Measurements from ENCODE around the gene MAP2K3. TPM values are rescaled to one million over a fixed set of nuclear protein-coding genes. Genes with fewer than 3 reads are reported as not detected.

MAP2K3 gene
- total RNA-seq, 1 experiment from 2014 or later: 27.5 TPM

DNA sequence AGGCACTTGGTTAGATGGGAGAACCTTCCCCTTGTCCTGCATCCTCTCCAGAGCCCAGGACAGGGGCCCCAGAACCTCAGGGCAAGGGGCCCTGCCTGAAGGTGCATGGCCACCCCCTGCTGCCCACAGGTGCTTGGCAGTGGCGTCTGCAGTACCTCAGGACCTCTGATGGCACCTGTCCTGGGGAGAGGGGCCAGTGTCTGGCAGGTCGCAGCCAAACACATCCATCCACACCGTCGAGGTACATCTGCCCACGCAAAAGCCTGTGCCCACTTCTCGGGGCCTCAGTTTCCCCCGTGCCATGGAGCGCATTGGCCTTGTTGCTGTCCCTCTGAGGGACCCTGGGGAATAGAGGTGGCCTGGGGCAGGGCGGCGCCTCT lies 9.3 kb downstream of the MAP2K3 start:
- no peaks in the 10 kb centered on the region for H3K27me3 ChIP-seq (ENCODE audit: control insufficient read depth, insufficient read depth, low read length)
- H3K4me3 ChIP-seq (ENCODE audit: insufficient read depth, low read depth, low read length): no peak overlapping the region
- DNase-seq: peak; percentile 45
- no peaks in the 10 kb centered on the region for H3K36me3 ChIP-seq (replicated peaks; ENCODE audit: control insufficient read depth, insufficient read depth, low read length)

GRCh38 chr17:21294321-21295035 lies 10.0 kb downstream of the MAP2K3 start:
- Histone ChIP-seq H3K4me3 (ENCODE audit: insufficient read depth, low read depth, low read length) (no peak overlapping the region), H3K27me3 (ENCODE audit: control insufficient read depth, insufficient read depth, low read length) (no peaks in the 10 kb centered on the region), H3K36me3 (replicated peaks; ENCODE audit: control insufficient read depth, insufficient read depth, low read length) (no peaks in the 10 kb centered on the region)
- peak; percentile 32 for DNase-seq

DNA sequence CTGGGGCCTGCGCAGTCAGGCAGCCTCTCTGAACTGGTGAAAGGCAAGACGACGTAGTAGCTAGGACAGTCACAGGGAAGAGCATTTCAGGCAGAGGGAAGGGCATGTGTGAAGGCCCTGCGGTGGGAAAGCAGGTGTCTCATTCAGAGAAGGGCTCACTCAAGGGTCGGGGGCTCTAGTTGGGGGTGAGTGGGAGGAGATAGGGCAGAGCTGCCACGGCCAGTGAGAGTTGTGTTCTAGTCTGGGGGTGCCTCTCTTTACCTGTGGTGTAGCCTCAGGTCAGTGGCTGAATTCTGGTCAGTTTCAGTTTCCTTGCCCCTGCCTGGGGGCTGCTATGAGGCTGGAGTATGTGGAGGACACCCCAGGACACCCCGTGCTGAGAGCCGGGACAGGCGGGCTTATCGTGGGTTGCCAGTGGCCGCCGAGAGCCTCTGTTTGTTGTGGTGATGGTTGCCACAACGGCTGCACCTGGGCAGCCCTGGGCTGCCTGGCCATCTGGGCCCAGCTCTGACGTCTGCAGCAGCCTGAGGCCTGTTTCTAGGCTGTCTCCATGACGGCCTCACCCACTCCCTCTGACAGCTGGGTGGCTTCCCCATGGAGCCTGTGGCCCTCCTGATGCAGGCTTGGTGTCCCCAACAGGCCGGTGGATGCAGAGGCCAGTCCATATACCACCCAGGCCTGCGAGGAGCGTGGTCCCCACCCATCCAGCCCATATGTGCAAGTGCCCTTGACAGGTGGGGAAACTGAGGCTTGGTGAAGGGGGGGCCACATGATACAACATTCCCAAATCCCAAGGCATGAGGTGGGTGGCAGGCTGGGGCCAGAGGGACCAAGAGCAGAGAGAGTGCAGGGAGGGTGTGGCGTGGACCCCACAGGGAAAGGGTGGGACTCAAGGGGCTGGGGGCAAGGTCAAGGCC lies 10.8 kb downstream of the MAP2K3 start:
- Histone ChIP-seq H3K27me3 (ENCODE audit: control insufficient read depth, insufficient read depth, low read length) (no peaks in the 10 kb centered on the region), H3K36me3 (replicated peaks; ENCODE audit: control insufficient read depth, insufficient read depth, low read length) (peaks cover 2% of the 10 kb centered on the region), H3K4me3 (ENCODE audit: insufficient read depth, low read depth, low read length) (no peak overlapping the region)
- DNase-seq: peak; percentile 57

DNA sequence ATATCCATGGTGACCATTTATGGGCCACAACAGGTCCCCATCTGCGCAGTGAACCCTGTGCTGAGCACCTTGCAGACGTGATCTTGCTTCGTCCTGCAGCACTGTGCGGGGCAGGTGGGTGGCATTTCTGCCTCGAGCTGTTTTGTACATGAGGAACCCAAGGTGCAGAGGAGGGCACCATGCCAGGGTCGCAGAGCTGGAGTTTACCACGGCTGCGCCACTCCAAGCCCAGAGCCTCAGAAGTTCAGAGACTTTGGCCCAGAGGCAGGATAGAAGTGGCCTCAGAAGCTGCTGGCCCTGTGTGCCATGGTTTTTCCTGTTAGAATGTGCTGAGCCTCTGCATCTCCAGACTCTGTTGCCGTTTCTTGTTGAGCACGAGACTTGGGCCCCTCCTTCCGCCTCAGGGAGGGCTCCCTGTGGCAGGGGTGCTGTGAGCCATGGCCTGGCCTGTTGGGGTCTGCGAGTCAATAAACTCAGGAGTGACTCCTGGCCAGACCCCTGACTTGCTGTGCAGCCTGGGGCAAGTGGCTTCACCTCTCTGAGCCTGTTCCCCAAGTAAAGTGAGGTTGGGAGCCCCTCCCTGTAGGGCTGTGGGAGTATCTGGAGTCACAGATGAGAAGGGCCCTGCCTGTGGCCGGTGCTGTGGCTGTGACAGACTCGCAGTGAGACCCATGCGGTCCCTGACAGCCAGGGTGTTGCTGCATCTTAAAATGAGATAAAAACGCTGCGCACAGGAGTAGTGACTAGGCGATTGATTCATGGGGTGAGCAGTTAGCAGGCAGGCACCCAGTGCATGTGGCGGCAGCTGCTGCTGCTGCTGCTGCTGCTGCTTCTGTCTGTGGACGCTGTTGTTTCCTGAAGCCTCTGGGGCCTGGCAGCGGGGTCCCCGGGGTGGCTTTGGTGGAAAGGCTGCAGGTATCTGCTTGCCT lies 11.8 kb downstream of the MAP2K3 start:
- H3K4me3 ChIP-seq (ENCODE audit: insufficient read depth, low read depth, low read length): no peak overlapping the region
- peak; percentile 56 for DNase-seq
- H3K27me3 ChIP-seq (ENCODE audit: control insufficient read depth, insufficient read depth, low read length): no peaks in the 10 kb centered on the region
- H3K36me3 ChIP-seq (replicated peaks; ENCODE audit: control insufficient read depth, insufficient read depth, low read length): peaks cover 2% of the 10 kb centered on the region

DNA sequence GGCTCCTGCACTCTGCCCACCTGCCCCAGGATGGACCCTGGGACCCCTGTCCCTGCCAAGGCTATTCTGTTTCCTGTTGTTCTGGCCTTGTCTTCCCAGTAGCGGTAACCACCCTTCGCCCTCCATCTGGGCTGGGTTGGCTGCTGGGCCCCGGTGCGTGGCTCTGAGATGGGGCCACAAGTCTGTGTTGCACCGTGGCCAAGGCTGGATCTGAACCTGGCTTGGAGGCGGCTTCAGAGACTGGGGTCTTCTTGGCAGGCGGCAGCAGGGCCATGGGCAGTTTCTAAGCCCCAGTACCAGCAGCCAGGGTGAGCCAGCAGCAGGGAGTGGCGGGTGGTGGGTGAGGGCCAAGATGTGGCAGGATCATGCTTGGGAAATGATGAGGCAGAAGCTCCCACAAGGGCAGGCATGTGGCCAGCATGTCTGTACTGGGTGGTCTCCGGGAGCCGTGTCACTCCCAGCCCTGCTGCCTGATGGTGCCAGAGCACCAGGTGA lies 12.6 kb downstream of the MAP2K3 start:
- no peak for DNase-seq
- Histone ChIP-seq H3K27me3 (ENCODE audit: control insufficient read depth, insufficient read depth, low read length) (no peaks in the 10 kb centered on the region), H3K36me3 (replicated peaks; ENCODE audit: control insufficient read depth, insufficient read depth, low read length) (peaks cover 2% of the 10 kb centered on the region), H3K4me3 (ENCODE audit: insufficient read depth, low read depth, low read length) (no peak overlapping the region)

DNA sequence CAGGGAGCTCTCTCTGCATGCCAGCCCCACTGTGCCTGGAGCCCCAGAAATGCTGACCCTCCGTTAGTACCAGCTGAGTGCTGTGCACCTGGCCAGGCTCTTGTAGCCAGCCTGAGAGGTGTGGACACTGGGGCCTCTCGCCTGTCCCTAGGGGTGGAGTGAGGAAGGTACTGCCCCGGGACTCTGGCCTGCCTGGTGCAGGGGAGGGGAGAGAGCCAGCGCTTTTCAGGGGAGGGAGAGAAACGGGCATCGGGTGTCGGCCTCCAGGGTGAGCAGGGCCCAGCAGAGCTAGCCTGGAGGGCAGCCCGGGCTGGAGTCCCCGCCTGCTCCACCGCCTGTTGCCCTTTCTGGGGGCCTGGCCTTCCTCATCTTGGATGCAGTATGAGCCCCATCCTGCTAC lies 13.1 kb downstream of the MAP2K3 start:
- peak; percentile 76 for DNase-seq
- Histone ChIP-seq H3K27me3 (ENCODE audit: control insufficient read depth, insufficient read depth, low read length) (no peaks in the 10 kb centered on the region), H3K4me3 (ENCODE audit: insufficient read depth, low read depth, low read length) (no peak overlapping the region), H3K36me3 (replicated peaks; ENCODE audit: control insufficient read depth, insufficient read depth, low read length) (peaks cover 2% of the 10 kb centered on the region)

- H3K4me3 ChIP-seq (ENCODE audit: insufficient read depth, low read depth, low read length): no peak overlapping the region
- H3K27me3 ChIP-seq (ENCODE audit: control insufficient read depth, insufficient read depth, low read length): no peaks in the 10 kb centered on the region
- DNase-seq: peak; percentile 49
- H3K36me3 ChIP-seq (replicated peaks; ENCODE audit: control insufficient read depth, insufficient read depth, low read length): peaks cover 2% of the 10 kb centered on the region
Measured at GRCh38 chr17:21298056-21298982, 13.8 kb downstream of the MAP2K3 start.

DNA sequence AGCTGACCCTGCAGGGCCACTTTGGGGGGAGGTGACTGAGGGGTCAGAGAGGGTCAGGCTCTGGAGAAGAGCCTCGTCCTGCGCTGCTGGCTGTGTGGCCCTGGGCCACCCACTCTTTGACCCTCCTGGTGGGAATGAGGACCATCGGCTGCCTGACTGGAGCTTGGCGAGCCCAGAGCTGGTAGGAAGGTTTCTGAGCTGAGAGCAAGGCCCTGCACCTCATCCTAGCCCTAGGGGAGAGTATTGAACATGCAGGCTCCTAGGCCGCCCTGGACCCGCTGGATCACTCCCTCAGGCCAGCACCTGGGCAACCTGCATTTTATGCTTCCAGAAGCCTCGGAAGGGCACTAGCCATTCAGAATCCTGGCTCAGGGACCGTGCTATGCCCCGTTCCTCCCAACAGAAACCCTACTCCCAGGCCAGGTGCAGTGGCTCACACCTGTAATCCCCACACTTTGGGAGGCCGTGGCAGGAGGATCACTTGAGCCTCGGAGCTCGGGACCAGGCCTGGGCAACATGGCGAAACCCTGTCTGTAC lies 14.5 kb downstream of the MAP2K3 start:
- DNase-seq: no peak
- no peak overlapping the region for H3K4me3 ChIP-seq (ENCODE audit: insufficient read depth, low read depth, low read length)
- H3K36me3 ChIP-seq (replicated peaks; ENCODE audit: control insufficient read depth, insufficient read depth, low read length): peaks cover 2% of the 10 kb centered on the region
- no peaks in the 10 kb centered on the region for H3K27me3 ChIP-seq (ENCODE audit: control insufficient read depth, insufficient read depth, low read length)

- Histone ChIP-seq H3K36me3 (replicated peaks; ENCODE audit: control insufficient read depth, insufficient read depth, low read length) (peaks cover 3% of the 10 kb centered on the region), H3K27me3 (ENCODE audit: control insufficient read depth, insufficient read depth, low read length) (no peaks in the 10 kb centered on the region), H3K4me3 (ENCODE audit: insufficient read depth, low read depth, low read length) (no peak overlapping the region)
- peak; percentile 33 for DNase-seq
Measured at GRCh38 chr17:21299981-21300600, 15.6 kb downstream of the MAP2K3 start.

- Histone ChIP-seq H3K4me3 (ENCODE audit: insufficient read depth, low read depth, low read length) (no peak overlapping the region), H3K36me3 (replicated peaks; ENCODE audit: control insufficient read depth, insufficient read depth, low read length) (peaks cover 3% of the 10 kb centered on the region), H3K27me3 (ENCODE audit: control insufficient read depth, insufficient read depth, low read length) (no peaks in the 10 kb centered on the region)
- DNase-seq: peak; percentile 45
Measured at GRCh38 chr17:21300601-21301571, 16.4 kb downstream of the MAP2K3 start.

- H3K4me3 ChIP-seq (ENCODE audit: insufficient read depth, low read depth, low read length): no peak overlapping the region
- no peaks in the 10 kb centered on the region for H3K27me3 ChIP-seq (ENCODE audit: control insufficient read depth, insufficient read depth, low read length)
- H3K36me3 ChIP-seq (replicated peaks; ENCODE audit: control insufficient read depth, insufficient read depth, low read length): peaks cover 3% of the 10 kb centered on the region
- peak; percentile 60 for DNase-seq
Measured at GRCh38 chr17:21301593-21302550, 17.4 kb downstream of the MAP2K3 start.
